Measurements from ENCODE around the gene GNPDA1. TPM values are rescaled to one million over a fixed set of nuclear protein-coding genes. Genes with fewer than 3 reads are reported as not detected.
A peak's percentile ranks its signal among the peaks of the same experiment; 100 is the strongest.

Gene GNPDA1
- total RNA-seq, 1 donor from 2014 or later: 89.8 TPM

DNA sequence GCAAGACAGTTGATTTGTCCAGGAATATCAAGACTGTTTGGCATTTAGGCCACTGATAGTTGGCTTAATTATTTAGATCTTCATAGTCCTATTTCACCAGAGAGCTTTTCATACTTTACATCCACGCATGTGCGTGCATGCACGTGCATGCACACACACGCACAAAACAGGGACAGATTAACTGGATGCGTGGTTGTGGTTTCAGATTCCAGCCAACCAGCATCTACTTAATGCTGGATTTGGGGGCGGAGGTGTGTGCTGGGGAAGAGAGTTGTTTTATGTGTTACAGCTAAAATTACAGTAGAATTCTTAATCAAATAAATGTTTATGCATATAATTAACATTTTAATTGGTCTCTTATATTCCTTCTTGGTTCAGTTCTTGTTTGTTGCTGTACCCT, 36.7 kb downstream of the GNPDA1 start:
- H3K27ac ChIP-seq: no peak overlapping the region
- no peaks in the 10 kb centered on the region for H3K27me3 Mint-ChIP-seq (ENCODE audit: insufficient read depth, low read depth)
- H3K36me3 Mint-ChIP-seq: peaks cover 19% of the 10 kb centered on the region
- H2AFZ ChIP-seq (replicated peaks): no peak overlapping the region
- H3K9me3 Mint-ChIP-seq: no peaks in the 10 kb centered on the region
- H3K27me3 ChIP-seq: no peaks in the 10 kb centered on the region
- H3K4me1 ChIP-seq: no peaks in the 10 kb centered on the region
- H3K27ac Mint-ChIP-seq: no peak overlapping the region
- no peak overlapping the region for H3K4me3 ChIP-seq
- no peak overlapping the region for H3K4me2 ChIP-seq
- no peak overlapping the region for H3K4me3 Mint-ChIP-seq
- no peak overlapping the region for H3K9ac ChIP-seq
- no peaks in the 10 kb centered on the region for H3K4me1 Mint-ChIP-seq
- H3F3A ChIP-seq (ENCODE audit: low read depth): no peaks in the 10 kb centered on the region
- no peaks in the 10 kb centered on the region for H4K20me1 ChIP-seq (ENCODE audit: low read depth)
- H3K9me3 ChIP-seq (ENCODE audit: low read depth): no peaks in the 10 kb centered on the region
- DNase-seq (ENCODE audit: low spot score): no peak
- TF ChIP-seq EZH2phosphoT487 (IDR thresholded peaks at IDR 0.05): no peak
- TF ChIP-seq EZH2 (IDR thresholded peaks at IDR 0.05): no peak
- TF ChIP-seq, protein P1, sequence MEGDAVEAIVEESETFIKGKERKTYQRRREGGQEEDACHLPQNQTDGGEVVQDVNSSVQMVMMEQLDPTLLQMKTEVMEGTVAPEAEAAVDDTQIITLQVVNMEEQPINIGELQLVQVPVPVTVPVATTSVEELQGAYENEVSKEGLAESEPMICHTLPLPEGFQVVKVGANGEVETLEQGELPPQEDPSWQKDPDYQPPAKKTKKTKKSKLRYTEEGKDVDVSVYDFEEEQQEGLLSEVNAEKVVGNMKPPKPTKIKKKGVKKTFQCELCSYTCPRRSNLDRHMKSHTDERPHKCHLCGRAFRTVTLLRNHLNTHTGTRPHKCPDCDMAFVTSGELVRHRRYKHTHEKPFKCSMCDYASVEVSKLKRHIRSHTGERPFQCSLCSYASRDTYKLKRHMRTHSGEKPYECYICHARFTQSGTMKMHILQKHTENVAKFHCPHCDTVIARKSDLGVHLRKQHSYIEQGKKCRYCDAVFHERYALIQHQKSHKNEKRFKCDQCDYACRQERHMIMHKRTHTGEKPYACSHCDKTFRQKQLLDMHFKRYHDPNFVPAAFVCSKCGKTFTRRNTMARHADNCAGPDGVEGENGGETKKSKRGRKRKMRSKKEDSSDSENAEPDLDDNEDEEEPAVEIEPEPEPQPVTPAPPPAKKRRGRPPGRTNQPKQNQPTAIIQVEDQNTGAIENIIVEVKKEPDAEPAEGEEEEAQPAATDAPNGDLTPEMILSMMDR (IDR thresholded peaks at IDR 0.05): no peak
- peaks cover 5% of the 10 kb centered on the region for H3K36me3 ChIP-seq
- peaks cover 2% of the 10 kb centered on the region for H3K79me2 ChIP-seq (ENCODE audit: low read depth)

DNA sequence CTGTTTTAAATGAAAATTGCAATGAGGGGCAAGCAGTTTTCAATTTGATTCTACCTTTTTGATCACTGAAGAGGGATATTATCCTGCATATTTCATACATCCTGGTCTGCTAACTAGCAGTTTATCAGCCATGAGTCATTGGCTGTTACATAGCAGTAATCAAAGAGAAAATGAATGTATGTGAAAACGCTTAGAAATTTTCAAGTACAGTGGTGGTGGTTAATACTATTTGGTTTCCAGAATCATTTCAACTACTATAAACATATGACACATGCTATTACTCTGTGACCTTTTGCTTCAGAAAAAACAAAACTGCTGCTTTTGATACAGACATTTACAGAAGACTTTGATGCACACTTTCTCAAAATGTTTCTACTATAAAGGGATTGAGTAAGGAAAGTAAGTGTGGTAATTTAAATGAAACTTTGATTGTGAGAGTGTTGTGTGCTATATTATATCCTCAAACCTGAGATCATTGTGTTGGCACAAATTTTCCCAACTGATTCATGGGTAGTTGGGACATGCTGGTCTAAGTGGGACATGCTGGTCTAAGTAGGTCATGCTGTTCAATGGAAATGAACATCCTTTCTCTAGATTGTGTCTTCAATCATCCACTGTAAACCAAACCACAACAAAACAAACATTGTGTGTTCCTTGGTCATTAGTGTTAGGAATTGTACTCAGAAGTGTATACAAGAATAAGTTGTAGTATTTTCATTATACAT, 38.8 kb downstream of the GNPDA1 start:
- Histone ChIP-seq H3K27ac (no peak overlapping the region), H3F3A (ENCODE audit: low read depth) (peaks cover 12% of the 10 kb centered on the region), H3K36me3 (peaks cover 5% of the 10 kb centered on the region), H3K4me3 (no peak overlapping the region), H2AFZ (replicated peaks) (no peak overlapping the region), H3K9ac (no peak overlapping the region), H3K4me1 (peaks cover 6% of the 10 kb centered on the region), H3K27me3 (no peaks in the 10 kb centered on the region), H3K9me3 (ENCODE audit: low read depth) (no peaks in the 10 kb centered on the region), H4K20me1 (ENCODE audit: low read depth) (no peaks in the 10 kb centered on the region), H3K4me2 (no peak overlapping the region), H3K79me2 (ENCODE audit: low read depth) (peaks cover 19% of the 10 kb centered on the region)
- no peaks in the 10 kb centered on the region for H3K27me3 Mint-ChIP-seq (ENCODE audit: insufficient read depth, low read depth)
- no peak overlapping the region for H3K4me3 Mint-ChIP-seq
- H3K9me3 Mint-ChIP-seq: no peaks in the 10 kb centered on the region
- no peak overlapping the region for H3K27ac Mint-ChIP-seq
- no peak for TF ChIP-seq EZH2 (IDR thresholded peaks at IDR 0.05)
- TF ChIP-seq EZH2phosphoT487 (IDR thresholded peaks at IDR 0.05): no peak
- TF ChIP-seq, protein P1 (IDR thresholded peaks at IDR 0.05): no peak
- DNase-seq (ENCODE audit: low spot score): no peak
- H3K4me1 Mint-ChIP-seq: peaks cover 12% of the 10 kb centered on the region
- H3K36me3 Mint-ChIP-seq: peaks cover 19% of the 10 kb centered on the region

DNA sequence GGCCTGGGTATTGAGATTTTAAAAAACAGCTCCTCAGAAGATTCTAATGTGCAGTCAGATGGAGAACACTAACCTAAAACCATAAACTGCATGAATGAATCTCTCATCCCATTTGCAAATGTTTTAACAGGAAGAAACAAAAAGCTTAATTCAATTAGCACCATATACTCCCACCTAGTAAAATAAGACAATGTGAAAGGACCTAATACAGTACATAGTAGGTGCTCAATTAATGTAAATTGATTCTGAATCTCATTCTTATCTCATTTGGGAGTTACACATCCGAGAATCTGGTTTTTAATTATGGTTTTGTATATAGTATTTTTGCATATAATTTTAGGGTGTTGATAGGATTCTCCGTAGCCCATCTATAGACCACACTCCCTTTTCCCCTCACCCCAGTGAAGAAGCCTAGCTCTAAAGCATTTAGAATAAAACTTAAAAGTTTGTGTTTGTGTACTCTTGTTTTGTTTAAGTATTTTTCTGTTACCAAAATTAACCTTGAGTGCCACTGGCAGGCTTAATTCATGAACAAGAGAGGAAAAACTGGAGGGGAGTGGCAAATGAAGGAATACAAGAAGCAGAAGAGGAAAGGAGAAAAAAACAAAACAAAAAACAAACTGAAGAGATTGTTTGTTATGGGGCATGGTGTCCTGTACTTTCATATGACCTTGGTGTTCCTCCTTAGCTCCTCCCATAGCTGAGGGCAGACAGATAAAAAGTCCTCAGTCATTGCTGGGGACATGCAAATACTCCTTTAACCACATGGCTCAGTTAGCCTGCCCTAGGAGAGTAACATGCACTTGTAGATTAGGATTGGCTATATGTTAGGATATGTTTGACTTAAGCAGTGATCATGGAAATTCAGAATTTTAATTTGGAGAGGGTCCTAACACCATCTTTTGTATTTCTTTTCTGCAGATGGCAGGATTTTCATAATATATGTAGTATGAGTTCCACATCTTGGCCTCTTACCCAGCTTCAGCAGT, 42.8 kb downstream of the GNPDA1 start:
- H3F3A ChIP-seq (ENCODE audit: low read depth): peaks cover 13% of the 10 kb centered on the region
- Mint-ChIP-seq H3K4me1 (peaks cover 16% of the 10 kb centered on the region), H3K27ac (peak overlapping the region; percentile 82), H3K9me3 (no peaks in the 10 kb centered on the region), H3K36me3 (peaks cover 8% of the 10 kb centered on the region), H3K27me3 (ENCODE audit: insufficient read depth, low read depth) (peaks cover 2% of the 10 kb centered on the region), H3K4me3 (peak overlapping the region; percentile 97)
- TF ChIP-seq, protein P1 (IDR thresholded peaks at IDR 0.05): no peak
- H3K27me3 ChIP-seq: no peaks in the 10 kb centered on the region
- H3K36me3 ChIP-seq: peaks cover 5% of the 10 kb centered on the region
- peaks cover 6% of the 10 kb centered on the region for H3K4me1 ChIP-seq
- H3K9me3 ChIP-seq (ENCODE audit: low read depth): no peaks in the 10 kb centered on the region
- H4K20me1 ChIP-seq (ENCODE audit: low read depth): no peaks in the 10 kb centered on the region
- peaks cover 19% of the 10 kb centered on the region for H3K79me2 ChIP-seq (ENCODE audit: low read depth)
- peak overlapping the region; percentile 85 for H3K27ac ChIP-seq
- peak overlapping the region; percentile 83 for H3K4me3 ChIP-seq
- peak overlapping the region; percentile 92 for H2AFZ ChIP-seq (replicated peaks)
- DNase-seq (ENCODE audit: low spot score): no peak
- H3K9ac ChIP-seq: peak overlapping the region; percentile 47
- H3K4me2 ChIP-seq: peak overlapping the region; percentile 76
